HEK293T (cell line): ENCODE results near the gene ARHGEF6.

ENCODE experiments used
- CTCF ChIA-PET: fragments of 350-600 bp; formaldehyde crosslinking; extraction: SDS; loops from one replicate; lab custom pipeline; 2021; ENCODE audit warnings: antibody characterized with exemption, inconsistent platforms; lab: Yijun Ruan, JAX
- POLR2A ChIA-PET: fragments of 350-600 bp; formaldehyde crosslinking; extraction: SDS; loops from one replicate; lab custom pipeline; 2020; ENCODE audit warnings: antibody characterized with exemption, inconsistent platforms; lab: Yijun Ruan, JAX
- DNase-seq: peaks from one replicate; pipeline ENCODE4 v3.0.0; 2012; ENCODE audit warnings: mixed read lengths; ENCODE audit errors: extremely low spot score
- ARNT ChIP-seq: fragments of 450-650 bp; IDR thresholded peaks from 2 replicates; pipeline ENCODE4 v1.6.1; 2017; ENCODE audit warnings: mild to moderate bottlenecking
- BHLHE40 ChIP-seq: fragments of 450-650 bp; IDR thresholded peaks from 2 replicates; pipeline ENCODE4 v1.6.1; 2016; ENCODE audit warnings: mild to moderate bottlenecking, moderate library complexity, borderline replicate concordance
- CTBP1 ChIP-seq: fragments of 450-650 bp; IDR thresholded peaks from 2 replicates; pipeline ENCODE4 v1.6.1; 2016; ENCODE audit warnings: borderline replicate concordance
- ELF4 ChIP-seq: fragments of 450-650 bp; IDR thresholded peaks from 2 replicates; pipeline ENCODE4 v1.6.1; 2017; ENCODE audit warnings: antibody characterized with exemption
- FOXA1 ChIP-seq: fragments of 450-650 bp; IDR thresholded peaks from 2 replicates; pipeline ENCODE4 v1.6.1; 2016; ENCODE audit warnings: mild to moderate bottlenecking
- FOXK2 ChIP-seq: fragments of 450-650 bp; IDR thresholded peaks from 2 replicates; pipeline ENCODE4 v1.6.1; 2016; ENCODE audit warnings: mild to moderate bottlenecking
- FOXM1 ChIP-seq: fragments of 450-650 bp; IDR thresholded peaks from 2 replicates; pipeline ENCODE4 v1.6.1; 2017; ENCODE audit warnings: mild to moderate bottlenecking, borderline replicate concordance
- HDGF ChIP-seq: fragments of 450-650 bp; IDR thresholded peaks from 2 replicates; pipeline ENCODE4 v1.6.1; 2017; ENCODE audit warnings: antibody characterized with exemption, borderline replicate concordance
- L3MBTL2 ChIP-seq: fragments of 450-650 bp; conservative IDR thresholded peaks from 2 replicates; pipeline ENCODE4 v1.6.1; 2016; ENCODE audit warnings: mild to moderate bottlenecking
- LEF1 ChIP-seq: fragments of 450-650 bp; IDR thresholded peaks from 2 replicates; pipeline ENCODE4 v1.6.1; 2017; ENCODE audit warnings: mild to moderate bottlenecking, borderline replicate concordance
- NFRKB ChIP-seq: fragments of 450-650 bp; IDR thresholded peaks from 2 replicates; pipeline ENCODE4 v1.6.1; 2016; ENCODE audit warnings: mild to moderate bottlenecking, moderate library complexity
- SP1 ChIP-seq: fragments of 450-650 bp; IDR thresholded peaks from 2 replicates; pipeline ENCODE4 v1.6.1; 2017
- SUZ12 ChIP-seq: fragments of 450-650 bp; IDR thresholded peaks from 2 replicates; pipeline ENCODE4 v1.6.1; 2016; ENCODE audit warnings: mild to moderate bottlenecking
- TARDBP ChIP-seq: fragments of 450-650 bp; IDR thresholded peaks from 2 replicates; pipeline ENCODE4 v1.6.1; 2016
- ZNF384 ChIP-seq: fragments of 450-650 bp; IDR thresholded peaks from 2 replicates; pipeline ENCODE4 v1.6.1; 2016
- TF ChIP-seq, protein P1 (sequence below): fragments of 450-650 bp; IDR thresholded peaks from 2 replicates; pipeline ENCODE4 v1.6.1; 2016

The ARHGEF6 gene, protein sequence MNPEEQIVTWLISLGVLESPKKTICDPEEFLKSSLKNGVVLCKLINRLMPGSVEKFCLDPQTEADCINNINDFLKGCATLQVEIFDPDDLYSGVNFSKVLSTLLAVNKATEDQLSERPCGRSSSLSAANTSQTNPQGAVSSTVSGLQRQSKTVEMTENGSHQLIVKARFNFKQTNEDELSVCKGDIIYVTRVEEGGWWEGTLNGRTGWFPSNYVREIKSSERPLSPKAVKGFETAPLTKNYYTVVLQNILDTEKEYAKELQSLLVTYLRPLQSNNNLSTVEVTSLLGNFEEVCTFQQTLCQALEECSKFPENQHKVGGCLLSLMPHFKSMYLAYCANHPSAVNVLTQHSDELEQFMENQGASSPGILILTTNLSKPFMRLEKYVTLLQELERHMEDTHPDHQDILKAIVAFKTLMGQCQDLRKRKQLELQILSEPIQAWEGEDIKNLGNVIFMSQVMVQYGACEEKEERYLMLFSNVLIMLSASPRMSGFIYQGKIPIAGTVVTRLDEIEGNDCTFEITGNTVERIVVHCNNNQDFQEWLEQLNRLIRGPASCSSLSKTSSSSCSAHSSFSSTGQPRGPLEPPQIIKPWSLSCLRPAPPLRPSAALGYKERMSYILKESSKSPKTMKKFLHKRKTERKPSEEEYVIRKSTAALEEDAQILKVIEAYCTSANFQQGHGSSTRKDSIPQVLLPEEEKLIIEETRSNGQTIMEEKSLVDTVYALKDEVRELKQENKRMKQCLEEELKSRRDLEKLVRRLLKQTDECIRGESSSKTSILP

DNA sequence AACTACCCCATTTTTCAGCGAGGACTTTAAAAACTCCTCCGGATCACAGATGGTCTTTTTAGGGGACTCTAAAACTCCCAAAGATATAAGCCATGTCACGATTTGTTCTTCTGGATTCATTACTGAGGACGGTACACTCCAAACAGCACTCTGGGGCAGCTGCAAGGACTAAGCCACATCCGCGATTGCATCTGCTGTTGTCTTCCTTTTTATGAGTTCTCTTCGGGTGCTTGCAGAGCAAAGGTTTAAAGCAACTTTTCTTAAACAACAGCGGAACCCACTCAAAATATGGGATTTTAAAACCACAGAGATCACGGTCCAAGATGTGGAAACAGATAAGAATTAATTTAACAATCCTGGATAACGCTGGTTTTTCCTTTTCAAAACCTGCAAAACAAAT is at the start of gene ARHGEF6:
Gene ARHGEF6, minus strand, starts transcription at position 170 of the 400 bp plus-strand sequence. Its CDS starts 50 bp downstream, at position 120.
- POLR2A ChIA-PET = no interaction called here

DNA sequence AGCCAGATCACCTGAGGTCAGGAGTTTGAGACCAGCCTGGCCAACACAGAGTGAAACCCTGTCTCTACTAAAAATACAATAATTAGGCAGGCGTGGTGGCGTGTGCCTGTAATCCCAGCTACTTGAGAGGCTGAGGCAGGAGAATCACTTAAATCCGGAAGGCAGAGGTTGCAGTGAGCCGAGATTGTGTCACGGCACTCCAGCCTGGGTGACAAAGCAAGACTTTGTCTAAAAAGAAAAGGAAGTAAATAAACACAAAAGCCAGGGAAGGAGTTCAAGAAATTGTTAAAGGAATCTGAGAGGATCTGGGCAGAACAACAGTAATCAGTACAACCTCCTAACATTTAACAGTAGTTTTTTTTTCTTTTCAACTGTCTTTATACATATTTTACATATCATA is 48.7 kb upstream of the ARHGEF6 start:
- DNase-seq = no peak
- CTCF ChIA-PET = no interaction called here
- POLR2A ChIA-PET = no interaction called here
- TF ChIP-seq SP1 = no peak
- TF ChIP-seq SUZ12 = no peak
- no peak for TF ChIP-seq ELF4
- TF ChIP-seq FOXK2 = no peak
- no peak for TF ChIP-seq FOXM1
- no peak for TF ChIP-seq L3MBTL2
- no peak for TF ChIP-seq HDGF
- no peak for TF ChIP-seq FOXA1
- TF ChIP-seq TARDBP = no peak
- TF ChIP-seq LEF1 = no peak
- TF ChIP-seq CTBP1 = no peak
- TF ChIP-seq, protein P1, sequence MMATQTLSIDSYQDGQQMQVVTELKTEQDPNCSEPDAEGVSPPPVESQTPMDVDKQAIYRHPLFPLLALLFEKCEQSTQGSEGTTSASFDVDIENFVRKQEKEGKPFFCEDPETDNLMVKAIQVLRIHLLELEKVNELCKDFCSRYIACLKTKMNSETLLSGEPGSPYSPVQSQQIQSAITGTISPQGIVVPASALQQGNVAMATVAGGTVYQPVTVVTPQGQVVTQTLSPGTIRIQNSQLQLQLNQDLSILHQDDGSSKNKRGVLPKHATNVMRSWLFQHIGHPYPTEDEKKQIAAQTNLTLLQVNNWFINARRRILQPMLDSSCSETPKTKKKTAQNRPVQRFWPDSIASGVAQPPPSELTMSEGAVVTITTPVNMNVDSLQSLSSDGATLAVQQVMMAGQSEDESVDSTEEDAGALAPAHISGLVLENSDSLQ = no peak
- no peak for TF ChIP-seq BHLHE40
- no peak for TF ChIP-seq NFRKB
- TF ChIP-seq ARNT = no peak

More for the DNA sequence above, at the start of gene ARHGEF6:
- CTCF ChIA-PET = no interaction called here
- TF ChIP-seq TARDBP (no peak), FOXK2 (no peak), NFRKB (no peak), L3MBTL2 (no peak), ZNF384 (no peak), HDGF (no peak), SP1 (no peak), SUZ12 (no peak), BHLHE40 (no peak), ARNT (no peak), LEF1 (no peak), CTBP1 (no peak), ELF4 (no peak), FOXM1 (no peak)
- DNase-seq = no peak

DNA sequence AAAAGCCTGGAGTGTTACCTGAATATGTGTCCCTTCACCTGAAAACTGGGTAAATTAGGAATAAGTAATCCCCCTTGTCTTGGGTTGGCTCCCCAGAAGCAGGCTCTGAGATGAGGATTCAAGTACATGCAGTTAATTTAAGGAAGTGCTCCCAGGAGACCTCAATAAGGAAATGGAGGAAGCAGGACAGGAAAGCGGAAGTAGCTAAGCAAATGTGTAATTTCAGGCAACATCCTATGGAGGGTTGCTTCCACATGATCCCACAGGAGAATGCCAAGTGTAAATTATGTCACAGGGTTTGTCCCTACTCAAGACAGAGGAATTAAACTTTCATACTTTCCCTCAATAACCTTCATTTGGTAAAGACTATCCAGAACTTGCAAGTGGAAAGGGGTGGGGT is 48.1 kb upstream of the ARHGEF6 start:
- ChIA-PET CTCF (no interaction called here), POLR2A (no interaction called here)
- TF ChIP-seq L3MBTL2 (no peak), FOXM1 (no peak), BHLHE40 (no peak), CTBP1 (no peak), FOXA1 (no peak), ZNF384 (no peak), ARNT (no peak), ELF4 (no peak), HDGF (no peak), SP1 (no peak), LEF1 (no peak), SUZ12 (no peak), NFRKB (no peak), FOXK2 (no peak), TARDBP (no peak)
- TF ChIP-seq, protein P1 = no peak
- no peak for DNase-seq

DNA sequence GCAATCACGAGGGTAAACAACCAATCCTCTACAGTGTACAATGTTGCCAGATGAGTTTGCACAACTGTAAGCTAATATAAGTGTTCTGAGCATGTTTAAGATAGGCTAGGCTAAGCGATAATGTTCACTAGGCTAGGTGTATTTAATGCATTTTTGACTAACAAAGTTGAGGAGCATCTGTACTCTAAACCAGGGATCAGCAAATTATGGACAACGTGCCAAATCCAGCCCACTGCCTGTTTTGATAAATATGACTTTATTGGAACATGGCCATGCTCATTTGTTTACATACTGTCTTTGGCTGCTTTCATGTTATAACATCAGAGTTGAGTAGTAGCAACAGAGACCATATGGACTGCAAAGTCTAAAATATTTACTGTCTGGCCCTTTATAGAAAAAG is 46.3 kb upstream of the ARHGEF6 start:
- CTCF ChIA-PET = no interaction called here
- no peak for TF ChIP-seq L3MBTL2
- no peak for TF ChIP-seq NFRKB
- TF ChIP-seq FOXK2 = no peak
- no peak for TF ChIP-seq FOXM1
- TF ChIP-seq, protein P1 = no peak
- no peak for TF ChIP-seq BHLHE40
- TF ChIP-seq TARDBP = no peak
- no peak for TF ChIP-seq ELF4
- no peak for TF ChIP-seq ZNF384
- POLR2A ChIA-PET = no interaction called here
- no peak for DNase-seq

DNA sequence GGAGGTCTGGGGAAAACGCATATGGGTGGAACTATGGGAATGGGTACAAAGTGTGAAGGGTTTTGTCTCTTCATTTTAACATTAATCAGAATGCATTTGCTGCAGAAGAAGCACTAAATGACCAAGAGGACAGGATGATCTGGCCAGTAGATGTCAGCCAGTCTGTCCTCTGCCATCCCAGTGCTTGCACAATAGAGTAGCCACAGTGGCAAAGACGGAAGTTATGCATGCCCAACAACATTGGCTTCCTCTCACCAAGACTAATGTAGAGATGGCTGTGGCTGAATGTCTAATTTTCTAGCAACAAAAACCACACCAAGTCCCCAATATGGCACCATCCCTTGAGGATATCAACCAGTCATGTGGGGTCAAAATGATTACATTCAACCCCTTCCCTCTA is 45.0 kb upstream of the ARHGEF6 start:
- TF ChIP-seq FOXA1 = no peak
- TF ChIP-seq ARNT = no peak
- TF ChIP-seq BHLHE40 = no peak
- TF ChIP-seq NFRKB = no peak
- TF ChIP-seq SUZ12 = no peak
- TF ChIP-seq, protein P1 = no peak
- no peak for TF ChIP-seq FOXK2
- no peak for TF ChIP-seq TARDBP
- no peak for TF ChIP-seq L3MBTL2
- no peak for TF ChIP-seq FOXM1
- no peak for TF ChIP-seq LEF1
- no peak for TF ChIP-seq CTBP1
- no peak for TF ChIP-seq HDGF
- TF ChIP-seq ELF4 = no peak
- no peak for TF ChIP-seq SP1
- TF ChIP-seq ZNF384 = no peak
- CTCF ChIA-PET = no interaction called here
- POLR2A ChIA-PET = no interaction called here
- no peak for DNase-seq
